Activated naive CD4-positive, alpha-beta T cell treated with anti-CD3 and anti-CD28 coated beads, Interleukin-2, amount 10 ng/mL, durations not matched to agents 7 days and 5 days (primary cell): ENCODE results near the gene RS1.

ENCODE experiments used
- CTCF ChIA-PET: fragments of 350-600 bp; sonication (Branson Sonifier 250); formaldehyde crosslinking; loops from one replicate; lab custom pipeline; 2021; ENCODE audit warnings: antibody characterized with exemption; lab: Charles Lee
- DNase-seq: peaks from one replicate; pipeline ENCODE4 v3.0.0-alpha.2; 2020
- H3K27ac Mint-ChIP-seq: one replicate; pipeline ENCODE4 v1.8.0; 2021; ENCODE audit warnings: mild to moderate bottlenecking, moderate library complexity, mixed read lengths
- H3K27me3 Mint-ChIP-seq: one replicate; pipeline ENCODE4 v1.8.0; 2021; ENCODE audit warnings: mild to moderate bottlenecking, mixed read lengths
- H3K36me3 Mint-ChIP-seq: one replicate; pipeline ENCODE4 v1.8.0; 2021; ENCODE audit warnings: mixed read lengths
- H3K4me1 Mint-ChIP-seq: one replicate; pipeline ENCODE4 v1.8.0; 2021; ENCODE audit warnings: mixed read lengths
- H3K4me3 Mint-ChIP-seq: one replicate; pipeline ENCODE4 v1.8.0; 2021; ENCODE audit warnings: mild to moderate bottlenecking, moderate library complexity, mixed read lengths
- H3K9me3 Mint-ChIP-seq: one replicate; pipeline ENCODE4 v1.8.0; 2021; ENCODE audit warnings: mixed read lengths

The RS1 gene

DNA sequence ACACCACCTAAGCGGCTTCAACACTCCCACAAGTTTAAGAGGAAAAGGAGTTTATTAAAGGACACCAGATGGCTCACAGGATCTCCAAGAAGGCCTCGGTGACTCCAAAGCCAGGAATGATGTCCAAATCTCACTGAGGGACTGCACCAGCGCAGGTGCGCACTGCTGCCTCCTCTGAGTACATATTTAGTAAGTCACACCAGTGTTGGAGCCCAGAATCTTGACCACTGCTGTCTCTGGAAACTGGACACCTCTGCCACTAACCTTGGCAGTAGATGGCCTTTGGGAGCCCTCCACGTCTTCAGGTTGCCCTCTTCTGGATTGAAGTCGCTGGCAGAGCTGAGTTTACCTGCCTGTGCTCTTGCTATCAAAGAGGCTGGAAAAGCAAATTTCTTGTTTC is 10.1 kb upstream of the RS1 start:
- Mint-ChIP-seq H3K36me3 (no peaks in the 10 kb centered on the region), H3K4me1 (peaks cover 8% of the 10 kb centered on the region), H3K9me3 (no peaks in the 10 kb centered on the region), H3K4me3 (no peak overlapping the region), H3K27ac (no peak overlapping the region), H3K27me3 (no peaks in the 10 kb centered on the region)
- no peak for DNase-seq
- CTCF ChIA-PET = no interaction called here

GRCh38 chrX:18677161-18677869 is 5.4 kb upstream of the RS1 start:
- H3K4me3 Mint-ChIP-seq = no peak overlapping the region
- CTCF ChIA-PET = no interaction called here
- no peak for DNase-seq
- no peaks in the 10 kb centered on the region for H3K9me3 Mint-ChIP-seq
- H3K4me1 Mint-ChIP-seq = peaks cover 15% of the 10 kb centered on the region
- H3K36me3 Mint-ChIP-seq = no peaks in the 10 kb centered on the region
- H3K27ac Mint-ChIP-seq = peak overlapping the region; percentile 84
- H3K27me3 Mint-ChIP-seq = peaks cover 3% of the 10 kb centered on the region

DNA sequence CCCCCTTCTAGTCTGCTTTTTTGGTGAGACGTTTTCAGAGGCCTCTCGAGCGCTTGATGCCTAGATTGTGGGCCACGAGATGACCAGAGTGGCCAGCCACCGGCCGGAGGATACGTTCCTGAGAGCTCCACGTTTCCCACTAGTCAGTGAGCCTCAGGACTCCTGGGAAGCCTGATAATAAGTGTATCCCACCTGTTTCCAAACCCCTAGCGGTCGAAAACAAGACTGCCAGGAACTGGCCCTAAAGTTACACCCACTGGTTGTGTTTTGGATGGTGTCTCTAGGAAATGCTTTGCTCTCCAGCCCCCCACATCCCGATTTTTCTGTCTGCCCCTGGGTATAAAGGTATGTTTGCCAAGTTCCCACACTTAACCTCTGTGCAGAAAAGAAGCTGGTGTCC is 4.6 kb upstream of the RS1 start:
- Mint-ChIP-seq H3K27me3 (peaks cover 3% of the 10 kb centered on the region), H3K4me3 (no peak overlapping the region), H3K4me1 (peaks cover 15% of the 10 kb centered on the region), H3K9me3 (no peaks in the 10 kb centered on the region), H3K27ac (no peak overlapping the region), H3K36me3 (no peaks in the 10 kb centered on the region)
- CTCF ChIA-PET = no interaction called here
- no peak for DNase-seq

DNA sequence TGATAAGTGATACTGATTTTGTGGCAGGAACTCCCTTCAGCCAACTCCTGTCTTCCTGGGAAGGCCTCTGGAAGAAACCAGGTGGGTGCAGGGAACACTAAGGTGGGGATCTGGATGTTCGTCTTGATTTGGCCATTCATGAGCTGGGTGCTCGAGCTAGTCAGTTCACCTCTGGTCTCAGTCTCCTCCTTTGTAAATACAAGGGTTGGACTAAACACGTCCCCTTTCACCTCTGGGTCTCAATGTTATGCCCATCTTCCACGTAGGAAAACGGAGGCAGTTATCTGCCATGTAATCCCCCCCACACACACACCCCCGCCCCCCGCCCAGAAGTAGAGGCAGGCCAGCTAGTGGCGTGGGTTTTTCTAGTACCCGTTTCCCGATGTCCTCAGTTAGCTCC is 4.1 kb upstream of the RS1 start:
- H3K27ac Mint-ChIP-seq = no peak overlapping the region
- CTCF ChIA-PET = no interaction called here
- peaks cover 3% of the 10 kb centered on the region for H3K27me3 Mint-ChIP-seq
- H3K4me1 Mint-ChIP-seq = peaks cover 15% of the 10 kb centered on the region
- H3K9me3 Mint-ChIP-seq = no peaks in the 10 kb centered on the region
- no peaks in the 10 kb centered on the region for H3K36me3 Mint-ChIP-seq
- DNase-seq = no peak
- no peak overlapping the region for H3K4me3 Mint-ChIP-seq

DNA sequence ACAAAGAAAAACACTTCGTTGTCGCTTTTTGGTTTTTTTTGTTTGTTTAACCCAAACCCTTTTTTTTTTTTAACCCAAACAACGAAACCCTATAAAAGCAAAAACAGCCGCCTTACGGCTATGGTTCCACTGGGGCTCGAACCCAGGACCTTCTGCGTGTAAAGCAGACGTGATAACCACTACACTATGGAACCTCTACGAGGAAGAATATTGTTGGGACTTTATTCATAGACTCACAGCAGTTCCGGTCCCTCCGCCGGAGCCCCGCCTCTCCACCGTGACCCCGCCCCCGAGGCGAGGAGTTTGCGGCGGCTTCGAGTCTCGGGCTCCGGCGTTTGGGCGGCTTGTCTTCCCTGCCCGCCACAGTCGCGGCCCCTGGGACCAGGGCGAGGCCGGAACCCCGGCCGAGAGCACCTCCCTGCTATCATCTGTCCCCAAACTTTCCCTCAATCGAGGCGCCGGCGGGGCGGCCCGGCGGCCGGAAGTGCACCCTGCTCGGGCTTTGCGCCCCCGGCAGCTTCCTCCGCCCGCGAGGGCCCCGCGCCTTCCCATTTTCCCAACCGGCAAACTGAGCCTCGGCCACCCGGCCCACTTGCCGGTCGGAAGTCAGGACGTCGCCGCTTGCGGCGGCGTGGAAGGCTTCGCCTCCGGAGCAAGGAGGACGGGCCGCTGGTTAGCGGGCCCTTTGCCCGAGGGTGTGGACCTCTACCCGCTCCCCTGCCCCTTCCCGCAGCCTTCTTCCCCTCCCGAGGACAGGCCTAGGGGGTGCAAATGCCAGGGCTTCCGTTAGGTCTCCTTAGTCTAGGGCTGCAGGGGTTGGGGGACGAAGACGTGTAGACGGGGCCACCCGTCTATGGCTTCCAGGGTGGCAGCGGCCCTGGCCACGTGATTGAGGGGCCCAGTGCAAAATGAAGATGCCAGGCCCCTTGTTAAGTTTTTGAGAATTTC is 3.2 kb upstream of the RS1 start:
- DNase-seq = peak; percentile 77
- Mint-ChIP-seq H3K36me3 (no peaks in the 10 kb centered on the region), H3K27ac (peak overlapping the region; percentile 82), H3K27me3 (peaks cover 3% of the 10 kb centered on the region), H3K9me3 (no peaks in the 10 kb centered on the region), H3K4me3 (peak overlapping the region; percentile 70), H3K4me1 (peaks cover 15% of the 10 kb centered on the region)
- CTCF ChIA-PET = no interaction called here

DNA sequence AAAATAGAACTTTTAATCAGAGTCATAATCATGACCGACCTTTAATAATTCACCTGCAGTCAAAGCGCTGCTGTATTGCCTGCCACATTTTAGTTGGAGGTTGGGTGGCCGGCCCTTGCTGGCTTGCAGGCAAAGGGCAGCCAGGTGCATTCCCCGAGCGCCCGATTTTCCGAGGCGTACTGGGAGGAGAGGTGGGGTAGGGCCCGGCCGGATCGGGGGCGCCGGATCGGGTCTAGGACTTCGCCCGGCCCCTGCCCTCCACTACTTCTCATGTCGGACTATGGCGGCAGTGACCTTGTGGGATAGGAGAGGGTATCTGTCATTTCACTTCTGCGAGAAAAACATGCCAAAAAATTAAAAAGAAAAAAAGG is 2.5 kb upstream of the RS1 start:
- Mint-ChIP-seq H3K4me3 (peak overlapping the region; percentile 70), H3K4me1 (peaks cover 15% of the 10 kb centered on the region), H3K27me3 (peaks cover 3% of the 10 kb centered on the region), H3K36me3 (no peaks in the 10 kb centered on the region), H3K9me3 (no peaks in the 10 kb centered on the region), H3K27ac (peak overlapping the region; percentile 82)
- peak; percentile 27 for DNase-seq
- CTCF ChIA-PET = no interaction called here

GRCh38 chrX:18668071-18668835 is 3.7 kb downstream of the RS1 start:
- no peaks in the 10 kb centered on the region for H3K27me3 Mint-ChIP-seq
- H3K9me3 Mint-ChIP-seq = no peaks in the 10 kb centered on the region
- peaks cover 9% of the 10 kb centered on the region for H3K4me1 Mint-ChIP-seq
- peak overlapping the region; percentile 41 for H3K4me3 Mint-ChIP-seq
- no peak for DNase-seq
- CTCF ChIA-PET = interaction anchor here (0.6 kb wide), 1 partner anchor 353 kb away, joined by 3 read pairs; no protein-coding TSS in a partner anchor
- no peaks in the 10 kb centered on the region for H3K36me3 Mint-ChIP-seq
- H3K27ac Mint-ChIP-seq = no peak overlapping the region

- Mint-ChIP-seq H3K9me3 (no peaks in the 10 kb centered on the region), H3K27ac (no peak overlapping the region), H3K4me1 (peaks cover 9% of the 10 kb centered on the region), H3K27me3 (no peaks in the 10 kb centered on the region), H3K4me3 (no peak overlapping the region), H3K36me3 (no peaks in the 10 kb centered on the region)
- CTCF ChIA-PET = no interaction called here
- no peak for DNase-seq
Measured at GRCh38 chrX:18666614-18667013, 5.3 kb downstream of the RS1 start.

- H3K36me3 Mint-ChIP-seq = no peaks in the 10 kb centered on the region
- peaks cover 9% of the 10 kb centered on the region for H3K4me1 Mint-ChIP-seq
- H3K27ac Mint-ChIP-seq = no peak overlapping the region
- DNase-seq = no peak
- H3K4me3 Mint-ChIP-seq = no peak overlapping the region
- no peaks in the 10 kb centered on the region for H3K27me3 Mint-ChIP-seq
- no peaks in the 10 kb centered on the region for H3K9me3 Mint-ChIP-seq
- CTCF ChIA-PET = no interaction called here
Measured at GRCh38 chrX:18664947-18665346, 7.0 kb downstream of the RS1 start.

DNA sequence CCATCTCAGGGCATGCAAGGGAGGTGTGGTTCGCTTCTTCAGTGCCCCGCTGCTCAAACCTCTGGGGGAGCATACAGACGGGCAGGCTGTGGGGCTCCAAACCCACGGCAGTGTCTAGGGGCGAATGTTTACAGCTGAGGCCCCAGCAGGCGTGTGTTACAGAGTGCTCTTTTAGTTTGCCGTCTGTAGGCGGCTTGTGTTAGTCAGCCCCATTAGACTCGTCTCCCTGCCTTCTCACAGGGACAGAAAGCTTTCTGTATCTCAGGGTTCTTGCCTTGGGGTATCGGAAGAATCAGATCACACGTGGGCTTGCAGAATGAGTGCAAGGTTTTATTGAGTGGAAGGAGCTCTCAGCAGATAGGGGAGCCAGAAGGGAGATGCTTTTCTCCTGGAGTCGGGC is 10.6 kb downstream of the RS1 start:
- no peaks in the 10 kb centered on the region for H3K9me3 Mint-ChIP-seq
- CTCF ChIA-PET = no interaction called here
- H3K27ac Mint-ChIP-seq = no peak overlapping the region
- H3K4me1 Mint-ChIP-seq = no peaks in the 10 kb centered on the region
- no peaks in the 10 kb centered on the region for H3K36me3 Mint-ChIP-seq
- H3K4me3 Mint-ChIP-seq = no peak overlapping the region
- DNase-seq = no peak
- H3K27me3 Mint-ChIP-seq = no peaks in the 10 kb centered on the region

- no peaks in the 10 kb centered on the region for H3K9me3 Mint-ChIP-seq
- no peaks in the 10 kb centered on the region for H3K36me3 Mint-ChIP-seq
- no peak for DNase-seq
- H3K27ac Mint-ChIP-seq = no peak overlapping the region
- CTCF ChIA-PET = no interaction called here
- H3K27me3 Mint-ChIP-seq = no peaks in the 10 kb centered on the region
- H3K4me3 Mint-ChIP-seq = no peak overlapping the region
- H3K4me1 Mint-ChIP-seq = no peaks in the 10 kb centered on the region
Measured at GRCh38 chrX:18654875-18655836, 16.8 kb downstream of the RS1 start.

GRCh38 chrX:18652636-18653035 is 19.3 kb downstream of the RS1 start:
- CTCF ChIA-PET = no interaction called here
- Mint-ChIP-seq H3K36me3 (no peaks in the 10 kb centered on the region), H3K9me3 (no peaks in the 10 kb centered on the region)

GRCh38 chrX:18650662-18651061 is 21.2 kb downstream of the RS1 start:
- Mint-ChIP-seq H3K4me1 (no peaks in the 10 kb centered on the region), H3K36me3 (no peaks in the 10 kb centered on the region), H3K9me3 (no peaks in the 10 kb centered on the region), H3K27me3 (no peaks in the 10 kb centered on the region), H3K4me3 (no peak overlapping the region), H3K27ac (no peak overlapping the region)
- CTCF ChIA-PET = no interaction called here
- no peak for DNase-seq

More at GRCh38 chrX:18652636-18653035, 19.3 kb downstream of the RS1 start:
- Mint-ChIP-seq H3K27ac (no peak overlapping the region), H3K4me3 (no peak overlapping the region), H3K4me1 (no peaks in the 10 kb centered on the region), H3K27me3 (no peaks in the 10 kb centered on the region)
- DNase-seq = no peak
